Nephron (organoid): ENCODE measurements around the gene ACOXL.
A peak's percentile ranks its signal among the peaks of the same experiment; 100 is the strongest.

Source experiments
- H3K27ac Mint-ChIP-seq, 3 experiments: 2 replicates each; pipeline ENCODE4 v1.8.0; 2020; ENCODE audit warnings: mixed read lengths in 3 of 3, mild to moderate bottlenecking in 2 of 3, moderate library complexity in 1 of 3
- H3K27me3 Mint-ChIP-seq: 2 replicates; pipeline ENCODE4 v1.8.0; 2021; ENCODE audit warnings: low read depth, mild to moderate bottlenecking, moderate library complexity, mixed read lengths
- H3K36me3 Mint-ChIP-seq: 2 replicates; pipeline ENCODE4 v1.8.0; 2020; ENCODE audit warnings: low read depth, mixed read lengths
- H3K4me1 Mint-ChIP-seq: 2 replicates; pipeline ENCODE4 v1.8.0; 2020; ENCODE audit warnings: mixed read lengths
- H3K4me3 Mint-ChIP-seq, 3 experiments: 2 replicates each; pipeline ENCODE4 v1.8.0; 2020; ENCODE audit warnings: mild to moderate bottlenecking in 3 of 3, mixed read lengths in 3 of 3, moderate library complexity in 2 of 3
- H3K9me3 Mint-ChIP-seq: 2 replicates; pipeline ENCODE4 v1.8.0; 2020; ENCODE audit warnings: mixed read lengths
- CTCF ChIP-seq, 3 experiments: fragments of 200-600 bp; sonication (generic); IDR thresholded peaks; one replicate each; pipeline ENCODE4 v1.5.0; 2021; ENCODE audit warnings: antibody characterized with exemption in 3 of 3; ENCODE audit not compliant: unreplicated experiment in 3 of 3

ACOXL gene

DNA sequence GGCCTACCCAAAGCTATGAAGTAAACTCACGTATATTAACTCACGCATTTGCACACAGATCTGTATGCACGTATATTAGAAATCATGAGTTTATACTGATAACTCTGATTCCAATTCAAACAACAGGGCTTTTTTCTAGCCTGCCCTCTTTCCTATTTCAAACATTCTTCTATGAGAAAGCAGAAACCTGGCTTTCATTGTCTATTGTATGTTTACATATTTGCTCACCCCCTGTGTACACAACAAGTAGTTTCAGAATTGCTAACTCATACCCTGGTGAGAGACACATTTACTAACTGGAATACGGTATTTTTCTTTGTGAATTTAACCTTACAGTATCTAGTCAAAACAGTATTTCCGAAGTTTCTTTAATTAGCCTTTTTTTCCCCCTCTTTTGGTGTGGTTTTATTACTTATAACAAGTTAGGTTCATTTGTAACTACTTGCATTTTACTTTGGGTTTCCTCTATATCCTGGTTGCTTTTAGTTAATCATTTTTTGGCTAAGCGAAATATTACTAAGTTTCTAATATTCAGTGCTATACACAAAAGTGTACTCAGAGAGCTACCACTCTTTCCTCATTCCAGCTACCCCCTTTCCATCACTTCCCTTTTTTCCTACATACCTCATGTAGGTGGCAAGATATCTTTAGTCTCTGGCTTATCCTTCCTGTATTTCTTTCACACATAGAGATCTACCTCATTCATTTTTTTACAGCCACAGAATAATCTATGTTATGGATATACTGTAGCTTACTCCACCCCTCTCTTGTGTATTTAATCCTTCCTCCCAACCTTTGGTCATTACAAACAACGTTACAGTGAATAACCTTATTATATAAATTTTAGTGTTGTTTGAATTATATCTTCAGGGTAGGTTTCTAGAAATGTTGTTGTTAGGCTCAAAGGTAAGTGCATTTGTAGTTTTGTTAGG is 275.6 kb downstream of the ACOXL start:
- Mint-ChIP-seq H3K27ac (no peak overlapping the region), H3K36me3 (peaks cover 4% of the 10 kb centered on the region)
- TF ChIP-seq CTCF (IDR thresholded peaks at IDR 0.05; ENCODE audit: unreplicated experiment in 3 of 3): no peak

DNA sequence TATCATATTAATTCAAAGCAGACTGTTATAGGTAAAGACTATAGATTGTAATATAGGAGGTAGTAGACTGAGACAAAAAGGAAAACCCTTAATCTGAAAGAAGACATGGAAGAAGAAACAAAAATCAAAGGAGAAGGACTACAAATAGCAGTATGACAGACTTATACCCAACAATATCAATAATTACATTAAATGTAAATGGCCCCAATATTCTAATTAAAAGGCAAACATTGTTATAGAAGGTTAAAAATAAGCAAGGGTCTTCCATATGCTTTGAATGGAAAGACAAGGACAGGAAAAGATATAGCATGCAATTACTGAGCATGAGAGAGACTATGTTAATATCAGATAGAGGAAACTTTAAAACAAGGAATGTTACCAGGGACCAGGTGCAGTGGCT is 278.8 kb downstream of the ACOXL start:
- Mint-ChIP-seq H3K4me3 (no peak overlapping the region), H3K36me3 (peaks cover 4% of the 10 kb centered on the region), H3K4me1 (no peaks in the 10 kb centered on the region), H3K9me3 (peaks cover 35% of the 10 kb centered on the region), H3K27ac (no peak overlapping the region), H3K27me3 (no peaks in the 10 kb centered on the region)
- TF ChIP-seq CTCF (IDR thresholded peaks at IDR 0.05; ENCODE audit: unreplicated experiment in 3 of 3): no peak

More for the DNA sequence above, 275.6 kb downstream of the ACOXL start:
- Mint-ChIP-seq H3K27me3 (no peaks in the 10 kb centered on the region), H3K4me1 (no peaks in the 10 kb centered on the region), H3K9me3 (peaks cover 29% of the 10 kb centered on the region), H3K4me3 (no peak overlapping the region)

GRCh38 chr2:111015283-111015995 is 283.1 kb downstream of the ACOXL start:
- H3K27ac Mint-ChIP-seq: no peak overlapping the region
- peaks cover 4% of the 10 kb centered on the region for H3K36me3 Mint-ChIP-seq
- no peak overlapping the region for H3K4me3 Mint-ChIP-seq
- H3K4me1 Mint-ChIP-seq: peaks cover 15% of the 10 kb centered on the region
- no peak for TF ChIP-seq CTCF (IDR thresholded peaks at IDR 0.05; ENCODE audit: unreplicated experiment in 3 of 3)
- H3K27me3 Mint-ChIP-seq: peaks cover 3% of the 10 kb centered on the region
- H3K9me3 Mint-ChIP-seq: peaks cover 14% of the 10 kb centered on the region

GRCh38 chr2:111017034-111017622 is 284.8 kb downstream of the ACOXL start:
- peaks cover 6% of the 10 kb centered on the region for H3K9me3 Mint-ChIP-seq
- H3K27me3 Mint-ChIP-seq: peaks cover 3% of the 10 kb centered on the region
- H3K36me3 Mint-ChIP-seq: no peaks in the 10 kb centered on the region
- no peak for TF ChIP-seq CTCF (IDR thresholded peaks at IDR 0.05; ENCODE audit: unreplicated experiment in 3 of 3)
- no peak overlapping the region for H3K4me3 Mint-ChIP-seq
- H3K27ac Mint-ChIP-seq: no peak overlapping the region
- H3K4me1 Mint-ChIP-seq: peaks cover 20% of the 10 kb centered on the region

DNA sequence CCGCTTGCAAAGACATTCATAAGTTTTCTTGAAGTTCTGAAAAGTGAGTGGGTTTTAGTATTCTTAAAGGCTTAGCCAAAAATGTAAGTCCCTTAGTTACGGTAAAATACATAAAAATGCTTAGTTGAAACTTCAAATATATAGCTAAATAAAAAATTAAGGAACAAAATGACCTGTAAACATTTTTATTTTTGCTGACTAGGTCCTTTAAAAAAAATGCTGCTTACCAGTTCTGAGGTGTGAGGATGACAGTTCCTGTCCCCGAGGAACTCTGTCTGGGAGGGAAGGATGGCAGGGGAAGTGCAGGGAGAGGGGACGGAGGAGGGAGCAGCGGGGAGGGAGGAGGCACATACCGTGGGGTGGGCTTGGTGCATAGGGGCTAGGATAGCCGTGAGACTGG is 285.5 kb downstream of the ACOXL start:
- no peak overlapping the region for H3K4me3 Mint-ChIP-seq
- no peaks in the 10 kb centered on the region for H3K36me3 Mint-ChIP-seq
- no peak for TF ChIP-seq CTCF (IDR thresholded peaks at IDR 0.05; ENCODE audit: unreplicated experiment in 3 of 3)
- peaks cover 20% of the 10 kb centered on the region for H3K4me1 Mint-ChIP-seq
- peaks cover 6% of the 10 kb centered on the region for H3K9me3 Mint-ChIP-seq
- H3K27ac Mint-ChIP-seq: peak overlapping the region in 2 of 3 experiments; percentile 31
- peaks cover 5% of the 10 kb centered on the region for H3K27me3 Mint-ChIP-seq
